ENCODE measurements around the gene CENPS.
"Not testable (repeated sequence)": the region's sequence is repeated elsewhere in the genome, so short reads cannot be mapped to it uniquely, and the experiment has no call there.

The CENPS gene

DNA sequence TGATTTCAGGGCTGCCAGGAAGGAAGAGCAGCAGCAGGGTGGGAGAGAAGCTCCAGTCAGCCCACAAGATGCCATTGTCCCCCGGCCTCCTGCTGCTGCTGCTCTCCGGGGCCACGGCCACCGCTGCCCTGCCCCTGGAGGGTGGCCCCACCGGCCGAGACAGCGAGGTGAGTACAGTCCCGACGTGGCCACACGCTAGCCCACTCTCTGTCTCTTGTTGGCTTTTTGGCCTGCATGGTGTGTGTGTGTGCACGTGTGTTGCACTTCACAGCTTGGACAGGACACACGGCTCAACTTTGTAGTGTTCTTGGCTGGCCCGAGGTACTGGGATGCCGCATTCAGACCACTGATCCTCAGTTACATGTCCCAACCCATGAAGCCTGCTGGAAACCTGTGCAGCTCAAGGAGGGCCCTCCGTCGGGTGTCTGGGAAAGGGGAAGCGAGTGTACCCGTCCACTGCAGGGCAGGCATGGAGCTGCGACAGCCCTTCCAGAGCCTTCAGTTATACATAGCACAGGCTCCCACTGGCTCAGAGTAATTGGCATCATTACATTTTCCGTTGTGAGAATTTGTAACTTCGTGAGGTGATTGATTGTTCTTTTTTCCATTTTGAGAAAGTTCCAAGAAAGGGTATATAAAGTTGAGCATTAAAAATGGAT, 20.1 kb downstream of the CENPS start:
- DNase-seq (ENCODE audit: low read depth in 2 of 2, low spot score in 1 of 2) = no peak

DNA sequence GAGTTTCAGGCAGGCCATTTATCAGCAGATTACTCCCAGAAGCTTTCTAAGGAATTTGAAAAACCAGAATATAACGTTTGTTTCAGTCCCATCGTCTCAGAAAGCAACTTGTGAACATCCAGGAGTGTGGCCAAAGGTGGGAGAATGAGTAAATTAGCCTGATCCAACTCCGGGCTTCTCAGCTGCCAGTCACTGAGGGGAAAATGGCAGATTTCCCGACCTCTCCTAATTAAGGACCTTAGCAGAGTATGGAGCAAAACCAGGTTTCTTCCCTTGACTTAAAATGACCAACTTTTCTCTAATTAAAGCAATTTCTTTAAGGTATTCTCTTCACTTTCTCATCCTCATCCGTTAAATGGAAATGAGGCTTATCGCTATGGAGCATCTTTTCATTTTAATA, 20.6 kb downstream of the CENPS start:
- no peak for DNase-seq (ENCODE audit: low read depth in 2 of 2, low spot score in 1 of 2)

DNA sequence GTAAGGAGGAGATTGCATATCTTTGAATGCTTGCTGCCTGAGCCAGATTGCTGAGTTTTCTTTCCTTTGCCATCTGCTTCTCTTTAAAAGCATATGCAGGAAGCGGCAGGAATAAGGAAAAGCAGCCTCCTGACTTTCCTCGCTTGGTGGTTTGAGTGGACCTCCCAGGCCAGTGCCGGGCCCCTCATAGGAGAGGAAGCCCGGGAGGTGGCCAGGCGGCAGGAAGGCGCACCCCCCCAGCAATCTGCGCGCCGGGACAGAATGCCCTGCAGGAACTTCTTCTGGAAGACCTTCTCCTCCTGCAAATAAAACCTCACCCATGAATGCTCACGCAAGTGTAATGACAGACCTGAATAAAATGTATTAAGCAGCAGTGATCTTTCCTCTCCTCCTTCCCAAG, 21.1 kb downstream of the CENPS start:
- DNase-seq (ENCODE audit: low read depth in 2 of 2, low spot score in 1 of 2) = no peak

DNA sequence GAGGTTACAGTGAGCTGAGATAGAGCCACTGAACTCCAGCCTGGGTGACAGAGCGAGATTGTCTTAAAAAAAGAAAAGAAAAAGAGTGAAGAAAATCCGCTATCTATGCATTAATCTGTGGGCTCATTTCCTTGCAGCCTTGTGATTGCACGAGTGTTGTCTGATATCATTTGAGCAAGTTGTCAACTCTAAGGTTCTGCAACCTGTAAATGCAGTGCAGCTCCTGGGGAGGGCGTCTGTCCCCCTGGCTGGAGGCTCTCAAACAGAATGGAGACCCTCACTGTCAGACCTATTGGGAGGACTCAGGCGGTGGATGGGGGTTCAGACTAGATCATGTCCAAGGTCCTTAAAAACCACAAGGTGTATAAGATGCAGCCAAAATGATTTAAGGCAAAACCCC, 25.8 kb downstream of the CENPS start:
- no peak for DNase-seq (ENCODE audit: low read depth in 2 of 2, low spot score in 1 of 2)

DNA sequence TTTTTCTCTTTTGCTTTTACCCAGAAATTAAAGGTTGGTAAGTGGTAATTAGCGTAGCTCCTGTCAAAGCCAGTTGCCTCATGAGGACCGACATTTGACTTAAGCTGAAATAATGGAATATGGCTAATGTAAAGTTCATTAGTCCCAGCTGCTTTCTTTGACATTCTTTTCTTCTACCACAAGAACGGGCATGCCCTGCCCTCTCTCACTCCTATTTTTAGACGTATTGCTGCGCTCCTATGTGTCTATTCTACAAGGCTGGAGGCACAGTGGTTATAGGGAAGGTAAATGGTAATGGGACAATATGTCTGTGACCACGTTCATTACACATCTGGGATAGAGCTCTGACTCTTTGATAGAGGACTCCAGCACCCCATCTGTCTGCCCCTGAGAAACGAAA, 26.4 kb downstream of the CENPS start:
- DNase-seq (ENCODE audit: low read depth in 2 of 2, low spot score in 1 of 2) = no peak

DNA sequence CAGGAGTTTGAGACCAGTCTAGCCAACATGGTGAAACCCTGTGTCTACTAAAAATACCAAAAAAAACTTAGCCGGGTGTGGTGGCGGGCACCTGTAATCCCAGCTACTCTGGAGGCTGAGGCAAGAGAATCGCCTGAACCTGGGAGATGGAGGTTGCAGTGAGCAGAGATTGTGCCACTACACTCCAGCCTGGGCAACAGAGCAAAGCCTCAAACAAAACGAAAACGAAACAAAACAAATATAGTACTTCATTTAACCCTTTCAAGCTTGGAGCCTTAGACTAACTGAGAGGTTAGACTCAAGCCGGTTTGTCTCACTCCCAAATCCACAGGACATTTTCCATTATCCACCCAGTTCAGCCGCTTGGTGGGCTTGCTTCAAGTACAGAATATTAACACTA, 27.2 kb downstream of the CENPS start:
- DNase-seq (ENCODE audit: low read depth in 2 of 2, low spot score in 1 of 2) = not testable (repeated sequence)

DNA sequence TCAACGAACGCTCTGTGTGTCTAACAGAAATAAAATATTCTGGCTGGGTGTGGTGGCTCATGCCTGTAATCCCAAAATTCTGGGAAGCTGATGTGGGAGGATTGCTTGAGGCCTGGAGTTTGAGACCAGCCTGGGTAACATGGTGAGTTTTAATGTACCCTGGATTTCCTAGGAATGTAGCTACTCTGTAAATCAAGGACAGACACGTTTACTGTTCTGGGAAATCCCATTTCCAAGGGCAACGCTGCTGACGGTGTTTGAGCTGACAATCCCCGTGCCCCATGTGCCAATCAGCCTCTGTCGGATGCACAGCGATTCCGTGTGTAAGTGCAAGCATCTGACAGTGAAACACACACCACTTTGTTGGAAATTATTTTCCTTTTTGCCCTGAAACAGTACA, 27.6 kb downstream of the CENPS start:
- no peak for DNase-seq (ENCODE audit: low read depth in 2 of 2, low spot score in 1 of 2)

DNA sequence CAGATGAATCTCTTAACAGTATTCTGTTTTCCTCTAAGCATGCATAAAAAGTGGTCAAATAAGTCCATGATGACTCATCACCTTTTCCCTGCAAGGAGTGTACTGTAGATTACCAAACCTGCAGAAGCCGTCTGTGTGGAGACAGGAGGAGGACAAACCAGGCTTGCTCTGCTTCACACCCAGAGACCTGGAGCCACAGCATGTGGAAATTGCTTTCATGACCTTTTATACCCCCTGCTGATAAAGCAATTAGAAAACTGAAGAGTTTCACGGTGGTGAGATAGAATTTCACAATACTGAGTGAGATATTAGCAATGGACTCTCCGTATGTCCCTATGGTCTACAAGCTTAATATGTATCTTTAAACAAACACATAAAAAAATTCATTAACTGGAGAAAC, 29.0 kb downstream of the CENPS start:
- no peak for DNase-seq (ENCODE audit: low read depth in 2 of 2, low spot score in 1 of 2)

DNA sequence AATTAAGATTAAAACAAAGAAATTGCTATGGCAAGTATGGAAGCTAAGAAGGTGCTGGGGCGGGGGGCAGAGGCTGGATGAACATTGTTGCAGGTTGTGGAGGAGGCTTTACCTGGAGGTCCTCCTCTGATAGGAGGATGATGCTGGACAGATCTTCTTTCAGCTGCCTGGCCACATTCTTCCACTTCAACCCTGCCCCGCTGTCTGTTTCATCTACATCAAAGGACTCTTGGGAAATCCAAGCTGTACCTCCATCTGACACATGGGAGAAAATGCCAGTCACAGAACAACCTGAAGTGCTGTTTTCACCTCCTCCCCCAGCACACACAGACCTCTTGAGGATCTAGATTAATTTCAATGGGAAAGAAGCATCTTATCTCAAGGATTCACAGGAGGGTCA, 36.8 kb downstream of the CENPS start:
- DNase-seq (ENCODE audit: low read depth in 2 of 2, low spot score in 1 of 2) = no peak

DNA sequence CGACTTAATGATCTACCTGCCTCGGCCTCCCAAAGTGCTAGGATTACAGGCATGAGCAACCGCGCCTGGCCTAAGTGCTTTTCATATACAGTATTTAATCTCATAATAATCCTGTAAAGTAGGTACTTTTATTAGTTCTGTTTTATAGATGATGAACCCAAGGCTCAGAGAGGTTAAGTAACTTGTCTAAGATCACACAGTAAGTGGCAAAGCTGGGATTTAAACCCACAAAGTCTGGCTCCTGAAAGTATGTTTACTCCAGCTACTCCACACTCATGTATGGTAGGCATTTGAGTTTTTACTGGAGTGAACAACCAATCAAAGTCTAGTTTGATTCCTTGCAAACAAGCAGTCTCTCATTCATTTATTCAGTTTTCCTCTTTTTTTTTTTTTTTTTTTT, 39.8 kb downstream of the CENPS start:
- DNase-seq (ENCODE audit: low read depth in 2 of 2, low spot score in 1 of 2) = no peak

DNA sequence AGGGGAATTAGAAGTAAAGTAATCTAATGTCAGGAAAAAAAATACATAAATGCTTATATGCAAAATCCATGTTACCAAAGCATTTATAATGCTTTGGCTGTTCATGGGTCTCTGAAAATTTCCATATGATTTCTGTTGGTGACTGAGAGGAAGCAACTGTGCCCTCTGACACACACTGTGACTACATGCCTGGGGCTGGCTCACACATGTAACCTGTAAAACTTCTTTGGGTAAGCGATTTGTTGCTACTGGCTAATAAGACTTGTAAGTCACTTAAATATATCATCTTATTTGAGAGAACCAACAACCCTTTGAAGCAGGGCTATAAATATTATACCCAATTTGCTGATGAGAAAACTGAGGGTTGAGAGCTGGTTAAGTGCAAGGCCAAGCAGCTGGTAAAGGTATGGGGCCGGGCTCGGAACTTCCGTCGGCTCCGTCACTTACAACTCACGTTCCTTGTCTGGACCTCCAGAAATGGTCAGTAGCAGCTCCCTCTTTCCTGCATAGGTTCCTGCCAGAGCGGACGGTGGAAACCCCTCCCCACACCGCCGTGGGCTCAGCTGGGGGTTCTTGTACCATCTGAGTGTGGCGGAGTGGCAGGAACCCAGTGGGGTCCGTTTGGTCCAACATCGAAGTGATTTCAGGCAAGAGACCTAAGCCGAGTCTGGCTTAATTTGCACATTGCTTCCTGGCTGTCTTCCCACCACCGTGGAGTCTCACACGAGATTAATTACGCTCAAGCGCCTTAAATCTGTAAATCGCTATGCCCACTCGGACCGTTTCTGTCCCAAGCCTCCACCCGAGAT, 41.4 kb downstream of the CENPS start:
- DNase-seq (ENCODE audit: low read depth in 2 of 2, low spot score in 1 of 2) = no peak

DNA sequence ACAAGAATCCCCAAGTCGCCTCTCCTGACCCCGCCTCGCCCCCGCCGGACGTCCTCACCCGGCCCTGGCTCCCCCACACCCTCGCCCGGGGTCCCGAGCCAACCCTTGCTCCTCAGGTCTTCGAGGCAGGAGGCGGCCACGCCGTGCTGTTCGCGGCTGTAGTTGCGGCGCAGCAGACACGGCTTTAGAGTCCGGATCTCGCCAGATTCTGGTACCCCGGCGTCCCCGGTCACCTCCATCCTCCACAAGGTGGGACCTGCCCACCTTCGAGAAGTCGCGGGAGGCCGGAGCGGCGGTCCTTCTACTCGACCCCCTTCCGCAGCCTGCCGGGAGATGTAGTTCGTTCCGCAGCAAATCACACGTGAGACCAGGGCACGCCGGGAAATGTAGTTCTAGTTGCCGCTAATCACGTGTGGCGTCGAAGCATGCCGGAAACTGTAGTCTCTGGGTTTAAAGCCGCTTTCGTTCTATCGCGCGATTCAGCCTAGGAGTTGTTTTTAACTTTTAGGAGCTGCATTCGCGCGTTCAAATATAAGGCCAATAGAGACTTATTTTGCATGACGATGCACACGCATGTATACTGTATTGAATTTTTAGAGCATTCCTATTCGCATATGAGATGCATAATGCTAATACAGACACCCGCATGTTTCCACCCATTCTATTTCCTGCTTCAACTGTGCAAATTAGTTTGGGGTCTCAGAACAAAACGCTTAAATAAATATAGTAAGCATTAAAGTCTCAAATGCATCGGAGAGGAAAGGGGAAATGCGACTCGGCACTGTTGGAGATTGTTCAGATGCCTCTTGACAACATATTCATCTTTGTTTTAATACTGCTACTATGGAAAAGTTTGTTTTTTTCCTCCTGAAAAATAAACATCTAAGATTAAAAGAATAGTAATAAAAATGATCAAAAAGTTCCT, 42.2 kb downstream of the CENPS start, which contains the start of gene DFFA:
Gene DFFA (minus strand): TSS at position 310 of the 925 bp plus-strand sequence. CDS start 71 bp downstream, at position 239.
- DNase-seq (ENCODE audit: low read depth in 2 of 2, low spot score in 1 of 2) = peak; percentile 73 to 81

DNA sequence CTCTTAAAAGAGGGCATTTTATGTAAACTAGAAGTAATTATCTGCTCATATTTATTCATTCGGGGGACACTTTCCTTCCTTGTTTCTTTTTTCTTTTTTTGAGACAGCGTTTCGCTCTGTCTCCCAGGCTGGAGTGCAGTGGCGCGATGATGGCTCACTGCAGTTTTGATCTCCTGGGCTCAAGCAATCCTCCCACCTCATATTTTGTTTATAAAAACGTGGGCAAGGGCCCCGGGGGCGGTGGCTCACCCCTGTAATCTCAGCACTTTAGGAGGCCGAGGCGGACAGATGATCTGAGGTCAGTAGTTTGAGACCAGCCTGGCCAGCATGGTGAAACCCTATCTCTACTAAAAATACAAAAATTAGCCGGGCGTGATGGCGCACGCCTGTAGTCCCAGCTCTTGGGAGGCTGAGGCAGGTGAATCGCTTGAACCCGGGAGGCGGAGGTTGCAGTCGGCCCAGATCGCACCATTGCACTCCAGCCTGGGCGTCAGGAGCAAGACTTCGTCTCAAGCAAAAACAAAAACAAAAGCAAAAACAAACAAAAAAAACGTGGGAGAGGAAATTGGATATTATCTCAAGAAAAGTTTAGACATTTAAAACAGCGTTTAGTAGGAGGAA, 43.0 kb downstream of the CENPS start:
- no peak for DNase-seq (ENCODE audit: low read depth in 2 of 2, low spot score in 1 of 2)

DNA sequence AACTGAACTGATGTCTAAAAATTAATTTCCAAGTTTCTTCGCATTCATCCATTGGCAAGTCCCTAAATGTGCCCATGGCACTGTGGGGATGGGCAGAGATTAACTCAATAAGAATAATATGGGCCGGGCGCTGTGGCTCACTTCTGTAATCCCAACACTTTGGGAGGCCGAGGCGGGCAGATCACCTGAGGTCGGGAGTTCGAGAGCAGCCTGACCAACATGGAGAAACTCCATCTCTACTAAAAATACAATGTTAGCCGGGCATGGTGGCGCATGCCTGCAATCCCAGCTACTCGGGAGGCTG, 44.0 kb downstream of the CENPS start:
- not testable (repeated sequence) for DNase-seq (ENCODE audit: low read depth in 2 of 2, low spot score in 1 of 2)

DNA sequence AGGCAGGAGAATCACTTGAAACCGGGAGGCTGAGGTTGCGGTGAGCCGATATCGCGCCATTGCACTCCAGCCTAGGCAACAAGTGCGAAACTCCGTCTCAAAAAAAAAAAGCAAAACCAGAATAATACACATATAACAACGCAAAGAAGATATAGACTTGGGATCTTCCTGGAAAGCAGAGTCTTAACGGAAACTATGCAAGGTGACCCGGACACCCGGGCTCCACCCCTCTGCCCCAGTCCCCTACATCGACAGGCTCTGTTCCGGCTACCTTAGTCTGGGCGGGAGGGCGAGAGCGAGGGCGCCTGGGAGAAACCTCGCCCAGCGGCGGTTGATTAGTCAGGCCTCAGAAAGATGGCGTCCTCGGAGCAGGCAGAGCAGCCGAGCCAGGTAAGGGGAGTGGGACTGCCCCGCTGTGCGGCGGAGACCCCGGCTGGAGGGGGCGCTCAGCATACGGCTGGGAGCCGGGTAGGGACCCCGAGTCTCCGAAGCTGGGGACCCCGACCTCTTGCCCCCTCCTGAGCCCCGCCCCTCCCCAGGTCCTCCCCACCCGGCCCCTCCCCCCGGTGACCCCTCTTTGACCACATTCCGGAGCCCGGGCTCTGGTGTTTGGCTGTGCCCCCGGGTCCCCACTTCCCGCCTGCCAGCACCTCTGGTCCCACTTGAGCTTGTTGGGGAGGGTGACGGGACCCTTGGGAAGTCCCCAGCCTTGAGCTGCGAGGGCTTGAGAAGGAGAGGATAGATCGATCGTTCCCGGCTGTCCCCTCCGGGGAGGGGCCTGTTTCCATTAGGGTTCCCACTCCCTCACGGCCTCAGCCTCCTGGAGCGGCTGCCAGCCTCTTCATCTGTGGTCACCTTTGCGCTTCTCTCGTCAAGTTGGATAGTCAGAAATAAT, 44.6 kb downstream of the CENPS start, which contains the start of gene PEX14:
Gene PEX14 (plus strand): TSS at position 338 of the 895 bp plus-strand sequence. CDS start 17 bp downstream, at position 355.
- peak; percentile 47 to 61 for DNase-seq (ENCODE audit: low read depth in 2 of 2, low spot score in 1 of 2)

DNA sequence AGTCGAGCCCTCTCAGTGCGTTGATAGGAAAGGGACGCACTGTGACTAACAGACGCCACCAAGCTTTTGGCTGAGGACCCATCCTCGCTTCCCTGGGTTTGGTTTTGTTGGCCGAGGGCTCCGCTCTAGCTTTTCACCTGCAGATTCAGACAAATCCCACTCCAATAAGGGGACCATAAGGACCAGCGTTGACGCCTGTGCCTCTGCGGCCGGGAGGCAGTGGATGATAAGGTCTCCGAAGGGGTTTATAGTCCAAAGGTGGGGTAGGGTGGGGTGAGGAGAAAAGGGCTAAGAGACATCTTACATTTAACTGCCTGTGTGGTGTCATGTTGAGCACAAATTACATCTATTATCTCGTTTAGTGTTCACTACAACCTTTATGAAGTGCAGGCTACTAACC, 45.3 kb downstream of the CENPS start:
- no peak for DNase-seq (ENCODE audit: low read depth in 2 of 2, low spot score in 1 of 2)

DNA sequence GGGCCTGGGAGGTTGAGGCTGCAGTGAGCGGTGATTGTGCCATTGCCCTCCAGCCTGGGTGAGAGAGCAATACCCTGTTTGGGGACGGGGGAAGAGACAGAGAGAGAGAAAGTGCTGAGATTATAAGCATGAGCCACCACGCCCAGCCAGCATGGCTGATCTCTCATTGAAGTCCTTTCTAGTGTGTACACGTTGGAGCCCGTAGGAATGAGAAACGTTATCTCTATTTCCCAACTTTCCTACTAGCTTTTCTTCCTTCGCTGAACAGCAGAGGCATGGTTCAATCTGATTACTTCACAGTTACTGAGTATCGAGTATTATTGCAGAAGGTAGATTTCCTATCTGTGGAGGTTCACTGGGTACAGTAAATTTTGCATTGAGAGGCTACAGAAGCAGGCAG, 49.1 kb downstream of the CENPS start:
- DNase-seq (ENCODE audit: low read depth in 2 of 2, low spot score in 1 of 2) = no peak

DNA sequence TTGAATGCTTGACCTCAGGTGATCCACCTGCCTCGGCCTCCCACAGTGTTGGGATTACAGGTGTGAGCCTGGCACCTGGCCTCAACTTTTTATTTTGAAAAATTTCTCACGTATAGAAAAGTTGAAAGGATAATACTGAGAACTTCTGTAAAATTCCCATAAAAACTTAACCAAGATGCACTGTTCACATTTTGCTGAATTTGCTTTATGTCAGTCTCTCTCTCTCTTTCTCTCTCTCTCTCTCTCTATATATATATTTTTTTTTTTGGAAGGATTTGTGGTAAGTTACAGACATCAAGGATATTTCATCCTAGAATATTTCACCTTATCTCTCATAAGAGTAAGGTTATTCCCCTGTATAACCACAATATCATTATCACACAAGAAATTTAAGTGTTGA, 50.4 kb downstream of the CENPS start:
- no peak for DNase-seq (ENCODE audit: low read depth in 2 of 2, low spot score in 1 of 2)

DNA sequence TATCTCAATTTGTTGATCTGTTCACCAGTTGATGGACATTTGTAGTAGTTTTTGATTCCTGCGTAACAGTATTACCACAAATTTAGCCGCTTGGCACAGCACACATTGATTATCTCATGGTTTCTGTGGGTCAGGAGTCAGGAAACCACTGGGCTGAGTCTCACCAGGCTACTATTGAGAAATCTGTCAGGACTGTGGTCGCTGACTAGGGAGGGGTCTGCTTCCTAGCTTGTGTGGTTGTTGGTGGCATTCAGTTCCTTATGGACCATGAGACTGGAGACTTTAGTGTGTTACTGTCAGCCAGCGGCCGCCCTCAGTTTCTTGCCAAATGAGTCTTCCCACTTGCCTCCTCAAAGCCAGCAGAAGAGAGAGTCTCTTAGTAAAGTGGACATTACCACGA, 54.3 kb downstream of the CENPS start:
- no peak for DNase-seq (ENCODE audit: low read depth in 2 of 2, low spot score in 1 of 2)
